K562 (cell line): Measurements from ENCODE around the gene UCP3. TPM values are rescaled to one million over a fixed set of nuclear protein-coding genes. Genes with fewer than 3 reads are reported as not detected.

Experiments used
- ARID3B ChIP-seq: fragments of 250-450 bp; sonication (Bioruptor Pico); IDR thresholded peaks from 2 replicates; pipeline ENCODE4 v1.4.0; 2020; ENCODE audit warnings: borderline replicate concordance
- CREM ChIP-seq: IDR thresholded peaks from 2 replicates; pipeline ENCODE4 v1.6.1; 2014; ENCODE audit warnings: antibody characterized with exemption, low read depth
- FOS ChIP-seq: IDR thresholded peaks from 3 replicates; pipeline ENCODE4 v1.6.1; 2011; ENCODE audit not compliant: insufficient read length; ENCODE audit errors: extremely low read depth
- GATA2 ChIP-seq: sonication (generic); formaldehyde crosslinking; IDR thresholded peaks from 2 replicates; pipeline ENCODE4 v1.4.0; 2020; ENCODE audit warnings: mild to moderate bottlenecking, missing genetic modification reagents
- HDAC2 ChIP-seq: fragments of 450-650 bp; IDR thresholded peaks from 2 replicates; pipeline ENCODE4 v1.6.1; 2016; ENCODE audit warnings: mild to moderate bottlenecking
- SFPQ ChIP-seq: fragments of 200-400 bp; formaldehyde crosslinking; IDR thresholded peaks from 2 replicates; pipeline ENCODE4 v1.6.1; 2017; ENCODE audit warnings: mild to moderate bottlenecking, low read depth, low read length, moderate library complexity
- TAL1 ChIP-seq: fragments of 450-650 bp; IDR thresholded peaks from 2 replicates; pipeline ENCODE4 v1.6.1; 2016; ENCODE audit warnings: mild to moderate bottlenecking
- TCF3 ChIP-seq: sonication (generic); formaldehyde crosslinking; IDR thresholded peaks from 2 replicates; pipeline ENCODE4 v1.4.0; 2020; ENCODE audit warnings: mild to moderate bottlenecking, missing genetic modification reagents
- ZNF318 ChIP-seq, 2 experiments: fragments of 450-650 bp; IDR thresholded peaks; 2 replicates each; pipeline ENCODE4 v1.6.1; 2016; ENCODE audit warnings: mild to moderate bottlenecking in 2 of 2, borderline replicate concordance in 1 of 2, low read depth in 1 of 2, moderate library complexity in 1 of 2
- polyA plus RNA-seq, 8 experiments: library from polyadenylated mRNA; depleted of rRNA in 4 of 8; stranded (reverse) in 5 of 8; unstranded in 3 of 8; fragments of >200 nt; fragmentation: Nextera tagmentation in 2 of 8; fragmentation: Illumina TruSeq in 1 of 8; extraction: Ambion mirVana in 2 of 8; extraction: Trizol in 1 of 8; gene quantifications; 2 replicates each; pipeline versions ENCODE4 v1.2.1 to v1.2.3, GENCODE V29; 2011 to 2014; ENCODE audit warnings: inconsistent platforms in 1 of 8, missing spikeins in 1 of 8
- total RNA-seq, 7 experiments: library from RNA; depleted of rRNA in 6 of 7; stranded (reverse); fragments of >200 nt in 6 of 7; fragmentation: Illumina TruSeq in 2 of 7; extraction: Trizol in 2 of 7; gene quantifications; 2 replicates each; pipeline versions ENCODE4 v1.2.1 to v1.2.3, GENCODE V29; 2011 to 2021; ENCODE audit warnings: low replicate concordance in 1 of 7
- TF ChIP-seq, protein P1 (sequence below), 2 experiments: IDR thresholded peaks in 1 of 2; conservative IDR thresholded peaks in 1 of 2; 2 replicates each; pipeline ENCODE4 v1.6.1; 2016; ENCODE audit warnings: low read depth in 2 of 2, mild to moderate bottlenecking in 1 of 2, missing compliant biosample characterization in 1 of 2, missing genetic modification characterization in 1 of 2, moderate library complexity in 1 of 2

Gene UCP3
- total and polyA plus RNA-seq, 9 of the 15 experiments (the other 6 are each of a cell fraction or from before 2014, with no cell fraction given) = 0.05 to 0.65 (median 0.25) TPM; not detected in 2

DNA sequence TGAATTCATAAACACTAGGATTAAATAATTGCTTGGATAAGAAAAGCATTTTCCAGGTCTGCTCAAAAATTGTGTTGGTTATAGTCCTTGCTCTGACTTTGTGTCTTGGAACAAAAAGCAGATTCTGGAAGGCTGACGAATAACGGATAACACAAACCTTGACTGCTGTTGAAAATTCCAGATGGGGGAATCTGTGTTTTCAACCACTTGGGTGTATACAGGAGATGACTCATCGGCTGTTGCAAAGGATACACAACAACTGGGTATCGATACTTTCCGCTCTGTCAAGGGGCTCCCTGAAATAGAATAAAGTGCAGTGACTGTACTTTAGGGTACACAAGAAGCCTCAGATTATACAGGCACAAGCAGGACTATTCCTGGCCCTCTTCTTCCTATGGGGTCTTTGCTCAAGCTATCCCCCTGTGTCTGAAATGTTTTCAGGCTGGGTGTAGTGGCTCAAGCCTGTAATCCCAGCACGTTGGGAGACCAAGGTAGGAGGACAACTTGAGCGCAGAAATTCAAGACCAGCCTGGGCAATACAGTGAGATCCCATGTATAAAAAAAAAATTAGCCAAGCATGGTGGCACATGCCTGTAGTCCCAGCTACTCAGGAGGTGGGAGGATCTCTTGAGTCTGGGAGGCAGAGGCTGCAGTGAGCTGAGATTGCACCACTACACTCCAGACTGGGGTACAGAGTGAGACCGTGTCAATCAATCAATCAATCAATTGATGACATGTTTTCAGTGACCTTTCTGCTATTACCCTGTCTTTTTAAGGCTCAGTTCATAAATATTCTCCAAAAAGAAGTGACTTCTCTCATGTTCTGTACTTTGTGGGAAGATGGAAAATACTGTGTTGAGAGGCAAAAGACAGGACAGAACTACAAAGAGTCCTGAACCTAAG lies 48.6 kb upstream of the UCP3 start (continued):
- TF ChIP-seq HDAC2 = peak; percentile 38; the same call in 1 of the 2 replicates
- TF ChIP-seq GATA2 (CRISPR knock-in tag) = no peak
- TF ChIP-seq, protein P1, sequence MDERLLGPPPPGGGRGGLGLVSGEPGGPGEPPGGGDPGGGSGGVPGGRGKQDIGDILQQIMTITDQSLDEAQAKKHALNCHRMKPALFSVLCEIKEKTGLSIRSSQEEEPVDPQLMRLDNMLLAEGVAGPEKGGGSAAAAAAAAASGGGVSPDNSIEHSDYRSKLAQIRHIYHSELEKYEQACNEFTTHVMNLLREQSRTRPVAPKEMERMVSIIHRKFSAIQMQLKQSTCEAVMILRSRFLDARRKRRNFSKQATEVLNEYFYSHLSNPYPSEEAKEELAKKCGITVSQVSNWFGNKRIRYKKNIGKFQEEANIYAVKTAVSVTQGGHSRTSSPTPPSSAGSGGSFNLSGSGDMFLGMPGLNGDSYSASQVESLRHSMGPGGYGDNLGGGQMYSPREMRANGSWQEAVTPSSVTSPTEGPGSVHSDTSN (CRISPR knock-in tag; IDR thresholded peaks at IDR 0.05; ENCODE audit: low read depth) = no peak
- TF ChIP-seq, protein P1 (tag; conservative IDR thresholded peaks at IDR 0.05; ENCODE audit: low read depth) = peak; percentile 60; the same call in 1 of the 2 replicates
- TF ChIP-seq SFPQ = no peak
- 0 out of 4 replicates have a peak, but pooled peaks of 1 of the 2 experiments have one; percentile 17 for TF ChIP-seq ZNF318 (IDR thresholded peaks at IDR 0.05; ENCODE audit: borderline replicate concordance in 1 of 2, low read depth in 1 of 2)
- no peak for TF ChIP-seq CREM
- peak; percentile 6; the same call in 1 of the 2 replicates for TF ChIP-seq TAL1
- TF ChIP-seq TCF3 (CRISPR knock-in tag) = 0 out of 2 replicates have a peak, but pooled peaks have one; percentile 15
- TF ChIP-seq FOS = peak; percentile 57
- no peak for TF ChIP-seq ARID3B (CRISPR knock-in tag)
